Measurements from ENCODE around the gene FKRP.
"Not testable (repeated sequence)": the region's sequence is repeated elsewhere in the genome, so short reads cannot be mapped to it uniquely, and the experiment has no call there.

Gene FKRP

DNA sequence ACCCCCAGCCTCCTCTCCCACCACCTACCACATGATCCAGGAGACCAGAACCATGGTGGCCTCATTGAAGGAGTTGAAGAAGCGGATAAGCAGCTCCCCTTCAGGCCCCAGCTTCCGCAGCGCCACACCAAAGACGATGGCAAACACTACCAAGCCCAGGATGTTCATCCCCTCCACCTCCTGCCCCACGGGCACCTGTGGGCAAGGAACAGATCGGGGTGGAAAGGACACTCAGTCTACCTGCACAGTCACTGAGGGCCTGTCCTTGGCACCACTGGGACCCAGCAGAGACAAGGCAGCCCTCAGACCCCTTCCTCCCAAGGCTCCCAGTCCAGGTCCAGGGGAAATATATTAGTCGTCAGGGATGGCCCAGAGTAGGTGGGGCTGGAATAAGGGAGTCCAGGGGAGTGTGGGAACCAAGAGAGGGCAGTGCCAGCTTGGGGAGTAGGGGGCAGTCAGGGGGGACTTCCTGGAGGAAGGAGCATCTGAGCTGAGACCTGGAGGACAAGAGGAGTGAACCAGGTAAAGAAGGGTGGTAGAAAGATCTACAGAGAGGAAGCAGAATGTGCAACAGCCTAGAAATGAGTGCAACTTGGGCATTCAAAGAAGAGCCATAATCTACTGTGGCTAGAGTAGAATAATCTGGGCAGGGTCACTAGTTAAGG, 36.6 kb downstream of the FKRP start:
- FAIRE-seq (no peak), DNase-seq (ENCODE audit: insufficient read length, low spot score) (no peak)

DNA sequence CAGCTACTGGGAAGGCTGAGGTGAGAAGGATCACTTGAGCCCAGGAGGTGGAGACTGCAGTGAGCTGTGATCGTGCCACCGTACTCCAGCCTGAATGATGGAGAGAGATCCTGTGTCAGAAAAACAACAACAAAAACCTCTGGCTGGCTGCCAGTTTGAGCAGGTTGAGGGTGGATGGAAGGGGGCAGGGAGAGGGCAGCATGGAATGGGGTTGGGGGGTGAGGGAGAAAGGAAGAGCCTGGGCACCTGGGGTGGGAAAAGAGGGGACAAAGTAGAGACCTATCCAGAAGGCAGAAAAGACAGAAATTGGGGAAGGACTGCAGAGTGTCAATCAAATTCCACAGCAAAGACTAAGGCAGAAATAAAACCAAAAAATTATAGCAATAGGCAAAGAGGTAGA, 37.8 kb downstream of the FKRP start:
- no peak for FAIRE-seq
- DNase-seq (ENCODE audit: insufficient read length, low spot score), result no peak

DNA sequence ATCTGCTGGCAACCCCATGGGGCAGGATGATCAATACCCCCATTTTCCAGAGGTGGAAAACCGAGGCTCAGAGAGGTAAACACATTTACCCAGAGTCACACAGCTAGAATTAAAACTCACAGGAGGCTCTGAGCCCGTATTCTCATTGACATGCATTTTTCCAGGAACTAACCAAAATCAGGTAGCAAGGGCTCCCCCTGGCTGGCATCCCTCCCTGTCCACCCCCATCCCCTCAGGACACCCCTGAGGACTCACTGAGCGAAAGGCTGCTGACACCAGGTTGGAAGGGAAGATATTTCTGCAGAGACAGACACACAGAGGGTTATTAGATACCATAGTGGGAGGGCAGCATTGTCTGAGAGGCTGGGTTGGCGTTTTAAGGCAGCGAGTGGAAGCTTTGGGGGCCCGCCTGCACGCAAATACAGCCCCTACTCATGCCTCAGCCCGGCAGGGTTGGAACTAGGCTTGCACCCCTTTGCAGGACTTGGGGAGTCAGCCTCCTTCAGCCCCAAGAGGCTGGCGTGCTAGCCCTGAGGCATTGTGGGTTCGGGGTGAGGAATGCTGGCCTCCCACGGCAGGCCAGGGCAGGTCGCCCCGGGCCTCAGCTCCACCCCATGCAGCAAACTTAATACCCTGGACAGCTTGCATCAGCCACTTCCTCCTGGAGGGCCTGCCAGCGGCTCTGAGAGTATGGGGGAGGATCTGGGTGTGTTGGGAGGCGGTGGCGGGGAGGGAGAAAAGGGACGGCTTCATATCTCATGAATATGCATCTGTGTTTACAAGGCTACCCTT, 38.6 kb downstream of the FKRP start:
- FAIRE-seq (peak; percentile 66), DNase-seq (ENCODE audit: insufficient read length, low spot score) (peak; percentile 82)

DNA sequence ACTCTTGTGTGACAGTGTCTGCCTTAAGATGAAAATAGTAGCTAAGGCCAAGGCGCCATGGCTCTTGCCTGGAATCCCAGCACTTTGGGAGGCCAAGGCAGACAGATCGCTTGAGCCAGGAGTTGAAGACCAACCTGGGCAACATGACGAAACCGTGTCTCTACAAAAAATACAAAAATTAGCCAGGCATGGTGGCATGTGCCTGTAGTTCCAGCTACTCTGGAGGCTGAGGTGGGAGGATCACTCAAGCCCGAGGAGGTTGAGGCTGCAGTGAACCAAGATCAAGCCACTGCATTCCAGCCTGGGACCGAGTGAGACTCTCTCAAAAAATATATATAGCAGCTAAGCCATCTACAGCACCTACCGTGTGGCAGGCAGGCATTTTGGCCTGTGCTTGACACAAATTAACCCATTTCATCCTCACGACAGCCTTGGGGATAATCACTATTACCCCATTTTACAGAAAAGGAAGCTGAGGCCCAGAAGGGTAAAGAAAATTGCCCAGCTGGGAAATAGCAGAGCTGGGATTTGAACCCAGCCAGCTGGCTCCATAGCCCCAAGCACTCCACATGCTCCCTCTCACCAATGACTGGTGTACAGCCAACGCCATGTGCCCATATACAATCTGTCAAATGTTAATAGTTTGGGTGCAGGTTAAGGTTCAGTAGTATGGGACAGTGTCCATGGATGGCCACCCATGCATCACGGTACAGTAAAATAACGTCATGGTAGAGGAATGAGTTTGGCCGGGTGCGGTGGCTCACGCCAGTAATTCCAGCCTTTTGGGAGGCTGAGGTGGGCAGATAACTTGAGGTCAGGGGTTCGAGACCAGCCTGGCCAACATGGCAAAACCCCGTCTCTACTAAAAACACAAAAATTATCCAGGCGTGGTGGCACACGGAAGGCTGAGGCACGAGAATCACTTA, 39.5 kb downstream of the FKRP start:
- FAIRE-seq (no peak), DNase-seq (ENCODE audit: insufficient read length, low spot score) (no peak)

DNA sequence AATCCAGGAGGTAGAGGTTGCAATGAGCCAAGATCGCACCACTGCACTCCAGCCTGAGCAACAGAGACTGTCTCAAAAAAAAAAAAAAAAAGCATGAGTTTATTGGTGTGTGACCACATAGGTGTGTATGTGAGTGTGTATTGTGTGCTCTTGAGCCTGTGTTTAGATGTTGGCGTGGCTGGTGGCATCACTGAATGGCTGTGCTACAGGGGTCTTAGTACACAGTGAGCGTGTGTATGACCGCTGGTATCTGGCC, 40.1 kb downstream of the FKRP start:
- DNase-seq (ENCODE audit: insufficient read length, low spot score) (no peak), FAIRE-seq (no peak)

DNA sequence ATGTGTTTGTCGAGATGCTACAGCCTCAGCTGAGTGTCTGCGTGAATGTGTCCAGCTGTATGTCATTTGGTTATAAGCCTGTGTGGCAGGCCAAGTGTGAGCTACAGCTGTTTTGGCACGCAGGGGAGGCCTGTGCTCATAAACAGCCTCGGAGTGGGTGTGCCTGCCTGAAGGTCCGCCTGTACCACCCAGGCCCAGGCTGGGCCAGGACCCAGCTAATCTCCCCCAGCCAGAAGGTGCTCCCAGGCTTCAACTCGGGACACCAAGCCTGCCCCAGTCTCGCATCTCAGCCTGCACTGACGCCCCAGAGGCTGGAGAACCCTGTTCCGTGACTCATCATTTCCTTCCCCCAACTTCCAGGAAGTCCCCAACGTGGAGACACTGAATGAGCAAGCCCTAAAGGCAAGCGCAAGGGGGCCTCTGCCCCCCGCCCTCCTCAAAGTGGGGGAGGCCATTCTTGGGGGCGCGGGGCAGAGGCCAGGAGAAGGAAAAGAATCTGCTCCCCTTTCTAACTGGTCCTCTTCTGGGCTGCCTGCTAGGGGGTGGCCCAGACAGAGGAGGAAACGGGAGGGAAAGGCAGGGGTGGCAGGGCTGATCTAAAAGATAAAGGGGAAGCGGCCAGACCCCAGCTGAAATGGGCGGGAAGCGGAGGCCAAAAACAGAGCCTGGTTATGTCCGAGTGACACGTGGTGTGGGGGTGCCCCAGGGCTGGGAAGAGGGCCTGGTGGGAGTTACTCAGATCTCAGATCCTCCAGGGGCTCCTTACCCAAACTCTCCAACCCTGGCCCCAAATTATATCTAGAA, 40.6 kb downstream of the FKRP start:
- FAIRE-seq (no peak), DNase-seq (ENCODE audit: insufficient read length, low spot score) (peak; percentile 76)

DNA sequence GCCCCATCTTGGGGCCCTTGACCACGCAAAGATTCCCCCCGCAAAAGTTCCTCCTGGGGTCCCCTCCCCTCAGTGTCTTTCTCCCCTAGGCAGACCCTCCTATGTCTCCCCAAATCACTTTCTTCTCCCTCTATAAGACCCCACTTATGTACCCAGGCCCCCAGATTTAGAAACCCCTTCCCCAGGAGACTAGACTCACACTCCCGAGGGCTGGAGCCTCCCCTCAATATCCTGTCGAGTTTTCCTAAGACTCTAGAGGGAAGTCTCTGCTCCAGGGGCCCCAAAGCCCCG, 41.1 kb downstream of the FKRP start:
- no peak for FAIRE-seq
- no peak for DNase-seq (ENCODE audit: insufficient read length, low spot score)

DNA sequence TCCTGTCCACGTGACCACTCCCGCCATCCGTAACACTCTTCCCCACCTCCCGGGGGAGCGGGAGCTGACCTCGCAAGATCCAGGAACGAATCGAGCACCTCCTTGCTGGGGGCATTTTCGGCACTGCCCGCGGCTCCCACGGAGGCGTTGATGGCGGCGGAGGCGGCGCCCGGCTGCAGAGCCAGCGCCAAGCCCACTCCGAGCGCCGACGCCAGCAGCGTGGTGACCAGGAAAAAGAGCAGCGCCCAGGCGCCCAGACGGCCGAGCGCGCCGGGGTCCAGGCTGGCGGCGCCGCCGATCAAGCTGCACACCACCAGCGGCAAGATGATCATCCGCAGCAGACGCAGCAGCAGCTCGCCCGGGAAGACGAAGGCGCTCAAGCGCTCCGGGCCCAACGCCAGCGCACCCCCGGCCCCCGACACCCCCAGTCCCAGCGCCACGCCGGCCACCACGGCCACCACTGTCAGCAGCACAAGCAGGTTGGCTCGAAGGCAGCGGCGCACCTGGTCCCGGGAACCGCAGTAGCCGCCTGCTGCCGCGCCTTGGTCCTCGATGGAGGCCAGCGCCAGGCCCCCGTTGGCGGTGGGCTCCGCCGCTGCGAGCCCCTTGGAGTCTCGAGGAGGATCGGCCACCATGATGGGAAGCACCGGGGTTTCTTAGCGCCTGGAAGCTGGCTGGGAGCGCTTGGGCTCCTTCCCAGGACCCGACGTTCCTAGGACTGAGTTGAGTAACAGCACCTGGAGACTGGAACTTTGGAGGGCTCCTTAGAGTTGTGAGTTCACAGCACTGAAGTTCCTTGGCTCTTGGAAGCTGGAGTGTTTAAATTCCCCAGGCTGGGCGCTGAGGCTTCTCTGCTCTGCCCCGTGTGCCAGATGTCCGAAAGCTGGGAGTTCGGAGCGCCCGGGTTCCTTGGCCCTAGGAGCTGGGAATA, 41.7 kb downstream of the FKRP start:
- no peak for FAIRE-seq
- DNase-seq (ENCODE audit: insufficient read length, low spot score), result peak; percentile 44

DNA sequence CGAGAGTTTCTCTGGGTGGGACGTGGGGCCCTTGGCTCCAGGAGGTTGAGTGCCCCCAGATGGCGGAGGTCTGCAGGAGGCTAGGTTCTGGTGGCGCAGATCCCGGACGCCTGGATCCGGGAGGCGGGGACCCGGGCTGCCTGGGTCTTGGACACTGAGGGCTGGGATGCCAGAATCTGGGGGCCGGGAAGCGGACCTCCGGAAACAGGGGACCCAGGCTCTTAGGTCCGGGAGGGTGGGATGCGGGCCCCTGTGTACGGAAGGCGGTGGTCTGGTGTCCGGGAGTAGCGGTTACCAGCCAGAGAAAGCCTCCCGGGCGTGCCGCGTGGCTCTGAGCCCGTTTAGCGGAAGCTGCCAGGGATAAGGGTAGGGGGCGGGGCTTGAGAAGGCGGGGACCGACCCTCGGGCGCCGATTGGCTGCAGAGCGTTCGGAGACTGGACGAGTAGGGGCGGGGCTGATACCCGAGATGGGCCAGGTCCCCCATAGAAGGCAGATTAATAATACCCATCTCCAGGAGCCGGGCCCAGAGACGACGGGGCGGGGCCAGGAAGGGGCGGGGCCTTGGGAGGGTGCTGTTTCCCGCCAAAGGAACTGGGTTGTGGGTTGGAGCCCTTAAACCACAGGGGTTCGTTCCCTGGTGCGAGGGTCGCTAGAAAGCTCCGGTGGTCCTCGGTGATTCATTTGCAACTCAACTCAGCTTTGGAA, 42.6 kb downstream of the FKRP start, which contains the start of gene SLC1A5:
TSS of gene SLC1A5 (minus strand) at position 333 of the 706 bp plus-strand sequence. CDS start 629 bp downstream, outside the sequence.
- FAIRE-seq (no peak), DNase-seq (ENCODE audit: insufficient read length, low spot score) (peak; percentile 97)

DNA sequence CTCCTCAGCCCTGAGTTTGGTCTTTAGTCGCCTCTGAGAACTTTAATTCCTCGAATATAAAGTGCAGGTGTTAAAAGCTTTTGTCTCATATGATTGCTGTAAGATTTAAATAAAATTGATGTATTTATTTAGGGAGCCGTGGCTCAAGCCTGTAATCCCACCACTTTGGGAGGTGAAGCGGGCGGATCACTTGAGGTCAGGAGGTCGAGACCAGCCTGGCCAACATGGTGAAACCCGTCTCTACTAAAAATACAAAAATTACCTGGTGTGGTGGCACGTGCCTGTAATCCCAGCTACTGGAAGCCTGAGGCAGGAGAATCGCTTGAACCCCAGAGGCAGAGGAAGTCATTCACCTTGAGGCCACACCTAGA, 43.1 kb downstream of the FKRP start:
- DNase-seq (ENCODE audit: insufficient read length, low spot score), result no peak
- FAIRE-seq, result no peak

DNA sequence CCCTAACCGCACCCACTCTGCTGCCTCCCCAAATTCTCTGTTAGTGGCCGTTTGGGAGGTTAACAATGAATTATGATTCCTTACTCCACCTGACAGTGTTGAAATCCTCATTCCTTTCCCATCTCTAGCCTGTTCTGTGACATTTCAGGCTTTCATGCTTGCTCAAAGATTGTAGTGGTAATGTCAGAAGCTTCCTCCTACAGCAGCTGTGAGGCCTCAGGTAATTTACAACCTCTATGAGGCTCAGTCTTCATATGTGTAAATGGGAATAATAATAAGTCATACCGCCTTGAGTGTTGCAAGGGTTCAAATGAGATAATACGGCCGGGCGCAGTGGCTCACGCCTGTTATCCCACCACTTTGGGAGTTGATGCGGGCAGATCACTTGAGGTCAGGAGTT, 43.5 kb downstream of the FKRP start:
- FAIRE-seq, result no peak
- DNase-seq (ENCODE audit: insufficient read length, low spot score), result no peak

DNA sequence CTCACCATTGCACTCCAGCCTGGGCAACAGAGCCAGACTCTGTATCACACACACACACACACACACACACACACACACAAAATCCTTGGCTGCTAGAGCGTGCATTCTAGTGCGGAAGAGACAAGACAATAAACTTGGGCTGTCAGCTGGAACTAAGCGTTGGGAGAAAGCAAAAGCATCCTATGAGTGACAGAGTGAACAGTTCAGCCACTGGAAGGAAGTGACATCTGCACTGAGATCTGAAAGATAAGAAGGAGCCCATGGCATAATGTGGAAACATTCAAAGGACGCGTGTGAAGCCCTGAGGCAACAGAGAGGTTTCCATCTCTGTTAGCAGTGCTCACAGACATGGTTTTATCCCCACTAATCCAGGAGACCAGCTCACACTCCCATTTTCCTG, 46.1 kb downstream of the FKRP start:
- DNase-seq (ENCODE audit: insufficient read length, low spot score) (no peak), FAIRE-seq (no peak)

DNA sequence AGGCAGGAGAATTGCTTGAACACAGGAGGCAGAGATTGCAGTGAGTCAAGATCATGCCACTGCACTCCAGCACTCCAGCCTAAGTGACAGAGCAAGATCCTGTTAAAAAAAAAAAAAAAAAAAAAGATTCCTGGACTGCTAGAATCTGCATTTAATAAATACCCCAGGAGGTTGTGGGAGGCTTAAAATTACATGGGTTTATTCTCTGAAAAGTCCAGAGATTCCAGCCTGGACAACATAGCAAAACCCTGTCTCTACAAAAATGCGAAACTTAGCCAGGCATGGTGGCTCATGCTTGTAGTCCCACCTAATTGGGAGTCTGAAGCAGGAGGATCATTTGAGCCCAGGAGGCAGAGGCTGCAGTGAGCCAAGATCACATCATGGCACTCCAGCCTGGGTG, 52.0 kb downstream of the FKRP start:
- FAIRE-seq (no peak), DNase-seq (ENCODE audit: insufficient read length, low spot score) (no peak)

DNA sequence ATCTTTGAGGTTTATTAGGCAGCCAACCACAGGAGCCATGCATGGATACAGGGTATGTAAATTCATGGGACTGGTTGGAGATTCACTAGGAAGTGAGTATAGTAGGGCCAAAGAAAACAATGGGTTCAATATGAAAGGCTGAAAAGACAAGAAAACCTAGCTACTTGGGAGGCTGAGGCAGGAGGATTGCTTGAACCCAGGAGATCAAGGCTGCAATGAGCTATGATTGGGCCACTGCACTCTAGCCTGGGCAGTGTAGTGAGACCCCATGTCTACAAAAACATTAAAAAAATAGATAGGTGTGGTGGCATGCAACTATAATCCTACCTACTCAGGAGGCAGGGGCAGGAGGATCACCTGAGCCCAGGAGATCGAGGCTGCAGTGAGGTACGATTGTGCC, 52.9 kb downstream of the FKRP start:
- no peak for FAIRE-seq
- DNase-seq (ENCODE audit: insufficient read length, low spot score), result no peak

DNA sequence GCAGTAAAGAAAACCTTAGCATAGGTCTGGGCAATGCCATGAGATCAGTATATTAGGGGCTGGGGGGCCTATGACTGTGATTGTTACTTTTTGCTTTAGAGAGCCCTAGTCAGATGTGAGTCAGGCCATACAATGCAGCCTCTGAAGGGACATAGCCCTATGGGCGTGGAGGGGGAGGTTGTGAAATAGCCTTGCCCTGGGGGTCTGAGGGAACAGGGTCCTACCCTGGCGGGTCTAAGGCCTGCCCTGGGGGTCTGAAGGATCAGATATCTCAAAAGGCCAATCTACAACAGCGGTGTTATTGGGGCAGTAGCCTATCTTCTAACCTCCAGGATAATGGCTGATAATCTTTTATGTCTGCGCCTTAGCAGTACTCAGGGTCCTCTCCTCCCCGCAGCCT, 56.3 kb downstream of the FKRP start:
- DNase-seq (ENCODE audit: insufficient read length, low spot score) (no peak), FAIRE-seq (no peak)

DNA sequence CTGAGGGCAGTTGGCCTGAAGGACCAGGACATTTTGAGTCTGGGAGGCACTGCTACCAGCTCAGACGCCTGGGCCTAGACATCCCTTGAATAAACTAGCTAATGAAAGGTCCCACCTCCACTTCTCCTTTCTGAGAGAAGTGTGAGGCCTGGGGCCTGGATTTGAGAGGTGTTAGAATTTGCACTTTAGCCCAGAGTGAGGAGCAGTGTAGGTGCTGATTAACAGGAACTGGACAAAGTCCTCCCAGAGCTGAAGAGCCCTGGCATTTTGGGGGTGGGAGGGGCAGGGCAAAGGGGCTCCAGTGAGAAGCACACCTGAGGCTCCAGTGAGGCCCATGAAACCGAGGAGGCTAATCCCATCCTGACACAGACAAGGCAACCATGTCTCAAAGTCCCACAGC, 57.7 kb downstream of the FKRP start:
- FAIRE-seq, result no peak
- no peak for DNase-seq (ENCODE audit: insufficient read length, low spot score)

DNA sequence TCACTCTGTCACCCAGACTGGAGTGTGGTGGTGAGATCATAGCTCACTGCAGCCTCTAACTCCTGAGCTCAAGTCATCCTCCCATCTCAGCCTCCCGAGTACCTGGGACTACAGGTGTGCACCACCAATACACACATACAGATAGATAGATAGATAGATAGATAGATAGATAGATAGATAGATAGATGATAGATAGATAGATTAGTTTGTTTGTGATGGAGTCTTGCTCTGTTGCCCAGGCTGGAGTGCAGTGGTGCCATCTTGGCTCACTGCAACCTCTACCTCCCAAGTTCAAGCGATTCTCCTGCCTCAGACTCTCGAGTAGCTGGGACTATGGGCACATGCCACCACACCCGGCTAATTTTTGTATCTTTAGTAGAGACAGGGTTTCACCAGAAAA, 58.6 kb downstream of the FKRP start:
- FAIRE-seq; DNase-seq (ENCODE audit: insufficient read length, low spot score): not testable (repeated sequence)

DNA sequence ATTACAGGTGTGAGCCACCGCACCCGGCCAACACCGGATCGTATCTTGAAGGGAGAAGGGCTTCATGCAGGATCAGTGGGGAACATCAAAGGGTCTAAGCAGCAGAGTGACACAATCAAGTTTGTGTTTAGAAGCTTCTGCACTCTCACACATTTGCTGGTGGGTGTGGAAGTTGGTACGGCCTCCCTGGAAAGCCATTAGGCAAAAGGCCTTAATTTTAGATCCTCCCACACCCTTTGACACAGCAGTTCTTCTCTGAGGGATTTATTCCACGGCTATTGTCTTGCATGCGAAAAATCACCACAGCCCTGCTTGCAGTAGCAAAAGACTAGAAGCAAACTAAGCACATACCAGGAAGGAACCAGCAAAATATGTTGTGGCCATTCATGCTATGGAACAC, 60.8 kb downstream of the FKRP start:
- FAIRE-seq (no peak), DNase-seq (ENCODE audit: insufficient read length, low spot score) (no peak)

All from HTR-8/SVneo (cell line).